ENCODE results near the gene LDLRAD3. TPM values are rescaled to one million over a fixed set of nuclear protein-coding genes. Genes with fewer than 3 reads are reported as not detected.
A peak's percentile ranks its signal among the peaks of the same experiment; 100 is the strongest.

Gene LDLRAD3
- total RNA-seq, 1 donor from 2014 or later: 39.1 TPM

DNA sequence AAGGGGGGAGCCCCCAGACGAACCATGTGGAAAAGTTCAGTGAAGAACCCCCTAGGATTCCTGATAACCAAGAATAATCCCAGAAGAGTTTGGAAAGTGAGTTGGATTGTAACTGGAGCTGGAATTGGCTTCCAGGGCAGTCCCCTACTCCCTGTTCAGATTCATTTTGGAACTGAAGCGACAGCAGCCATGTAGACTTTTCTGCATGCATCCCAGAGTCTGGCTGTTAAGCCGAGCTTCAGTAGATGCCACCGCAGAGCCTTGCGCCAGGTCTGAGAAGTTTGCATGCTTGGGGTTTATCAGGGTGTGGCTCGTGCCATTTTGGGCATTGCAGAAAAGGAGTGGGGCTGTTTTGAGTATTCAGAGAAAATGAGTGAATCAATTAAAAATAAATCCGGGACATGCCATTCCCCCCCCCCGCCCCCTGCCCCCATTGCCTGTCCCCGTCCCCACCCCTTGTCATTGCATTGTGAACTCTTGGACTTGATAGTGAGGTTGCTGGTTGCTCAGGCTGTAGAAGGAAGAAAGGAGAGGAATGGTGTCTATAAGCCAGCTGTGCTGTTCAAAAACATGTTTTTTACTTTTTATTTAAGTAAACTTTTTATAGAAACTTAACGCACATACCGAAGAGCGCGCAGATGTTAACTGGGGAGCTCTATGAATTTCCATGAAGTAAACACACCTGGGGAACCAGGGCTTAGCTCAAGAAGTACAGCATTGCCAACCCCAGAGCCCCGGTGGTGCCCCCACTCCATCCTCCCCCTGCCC lies 71.2 kb downstream of the LDLRAD3 start:
- Mint-ChIP-seq H3K27ac (peak overlapping the region; percentile 86), H3K36me3 (peaks cover 4% of the 10 kb centered on the region), H3K4me3 (no peak overlapping the region), H3K27me3 (ENCODE audit: low read depth) (no peaks in the 10 kb centered on the region), H3K4me1 (peaks cover 61% of the 10 kb centered on the region), H3K9me3 (no peaks in the 10 kb centered on the region)
- no peak for DNase-seq (ENCODE audit: low spot score in 2 of 2, unreplicated experiment in 2 of 2)
- TF ChIP-seq, protein P1, sequence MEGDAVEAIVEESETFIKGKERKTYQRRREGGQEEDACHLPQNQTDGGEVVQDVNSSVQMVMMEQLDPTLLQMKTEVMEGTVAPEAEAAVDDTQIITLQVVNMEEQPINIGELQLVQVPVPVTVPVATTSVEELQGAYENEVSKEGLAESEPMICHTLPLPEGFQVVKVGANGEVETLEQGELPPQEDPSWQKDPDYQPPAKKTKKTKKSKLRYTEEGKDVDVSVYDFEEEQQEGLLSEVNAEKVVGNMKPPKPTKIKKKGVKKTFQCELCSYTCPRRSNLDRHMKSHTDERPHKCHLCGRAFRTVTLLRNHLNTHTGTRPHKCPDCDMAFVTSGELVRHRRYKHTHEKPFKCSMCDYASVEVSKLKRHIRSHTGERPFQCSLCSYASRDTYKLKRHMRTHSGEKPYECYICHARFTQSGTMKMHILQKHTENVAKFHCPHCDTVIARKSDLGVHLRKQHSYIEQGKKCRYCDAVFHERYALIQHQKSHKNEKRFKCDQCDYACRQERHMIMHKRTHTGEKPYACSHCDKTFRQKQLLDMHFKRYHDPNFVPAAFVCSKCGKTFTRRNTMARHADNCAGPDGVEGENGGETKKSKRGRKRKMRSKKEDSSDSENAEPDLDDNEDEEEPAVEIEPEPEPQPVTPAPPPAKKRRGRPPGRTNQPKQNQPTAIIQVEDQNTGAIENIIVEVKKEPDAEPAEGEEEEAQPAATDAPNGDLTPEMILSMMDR (IDR thresholded peaks at IDR 0.05; ENCODE audit: unreplicated experiment): no peak

DNA sequence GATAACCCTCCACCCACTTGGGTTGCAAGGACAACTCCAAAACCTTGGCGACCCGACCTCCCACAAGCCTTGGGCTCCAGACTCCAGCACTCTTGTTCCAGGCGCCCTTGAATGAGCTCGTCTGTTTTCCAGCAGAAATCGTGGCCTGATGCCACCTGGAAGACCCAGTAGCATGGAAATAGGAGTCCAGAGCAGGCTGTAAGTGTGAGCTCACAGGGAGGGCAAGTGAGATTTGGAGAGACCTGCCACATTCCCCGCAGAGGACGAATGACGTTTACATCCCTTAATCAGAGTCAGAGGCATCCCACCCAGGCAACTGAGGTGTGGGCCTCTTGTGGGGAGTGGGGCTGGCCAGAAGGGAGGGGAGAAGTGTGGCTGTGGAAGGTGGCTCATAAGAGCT lies 71.9 kb downstream of the LDLRAD3 start:
- TF ChIP-seq, protein P1 (IDR thresholded peaks at IDR 0.05; ENCODE audit: unreplicated experiment): no peak
- DNase-seq (ENCODE audit: low spot score in 2 of 2, unreplicated experiment in 2 of 2): no peak
- Mint-ChIP-seq H3K4me3 (no peak overlapping the region), H3K27ac (peak overlapping the region; percentile 86), H3K9me3 (no peaks in the 10 kb centered on the region), H3K4me1 (peaks cover 56% of the 10 kb centered on the region), H3K36me3 (peaks cover 4% of the 10 kb centered on the region), H3K27me3 (ENCODE audit: low read depth) (peaks cover 6% of the 10 kb centered on the region)

DNA sequence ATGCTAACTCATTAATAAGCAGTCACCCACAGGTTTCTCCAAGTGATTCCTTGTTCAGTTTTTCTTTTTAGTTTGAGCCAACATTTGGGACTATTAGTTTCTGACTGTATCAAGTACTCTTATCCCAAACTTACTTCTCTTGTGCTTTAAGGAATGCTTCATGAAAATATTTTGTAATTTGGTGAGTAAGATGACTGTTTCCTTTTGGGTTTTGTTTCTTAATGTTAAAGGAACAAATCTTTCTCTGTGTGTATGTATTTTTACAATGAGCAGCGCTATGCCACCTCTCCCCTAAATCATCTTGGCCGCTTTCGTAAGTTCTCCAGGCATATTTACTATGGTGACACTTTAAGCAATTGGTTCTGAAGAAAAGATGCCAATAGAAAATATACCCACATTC lies 72.4 kb downstream of the LDLRAD3 start:
- peaks cover 56% of the 10 kb centered on the region for H3K4me1 Mint-ChIP-seq
- TF ChIP-seq, protein P1 (IDR thresholded peaks at IDR 0.05; ENCODE audit: unreplicated experiment): no peak
- peak overlapping the region; percentile 2 for H3K27ac Mint-ChIP-seq

DNA sequence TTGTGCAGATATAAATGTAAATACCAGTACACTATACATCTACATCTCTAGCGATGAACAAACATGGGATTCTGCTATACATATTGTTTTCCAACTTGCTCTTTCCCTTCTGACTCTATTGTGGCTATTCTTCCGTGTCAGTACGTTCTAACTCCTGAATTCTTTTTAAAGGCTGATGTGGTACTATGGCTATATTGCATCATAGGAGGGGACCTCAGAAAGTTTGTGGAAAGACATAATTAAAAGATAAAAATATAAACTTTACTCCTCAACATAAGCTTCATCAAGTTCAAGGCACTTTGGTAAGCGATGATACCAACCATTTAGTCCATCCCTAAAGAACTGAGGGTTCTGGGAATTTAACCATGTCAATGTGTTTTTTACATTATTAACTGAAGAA lies 72.8 kb downstream of the LDLRAD3 start:
- no peak for DNase-seq (ENCODE audit: low spot score in 2 of 2, unreplicated experiment in 2 of 2)
- peak overlapping the region; percentile 2 for H3K27ac Mint-ChIP-seq
- no peak overlapping the region for H3K4me3 Mint-ChIP-seq
- H3K36me3 Mint-ChIP-seq: peaks cover 4% of the 10 kb centered on the region
- peaks cover 56% of the 10 kb centered on the region for H3K4me1 Mint-ChIP-seq
- H3K9me3 Mint-ChIP-seq: no peaks in the 10 kb centered on the region
- TF ChIP-seq, protein P1 (IDR thresholded peaks at IDR 0.05; ENCODE audit: unreplicated experiment): no peak
- H3K27me3 Mint-ChIP-seq (ENCODE audit: low read depth): peaks cover 12% of the 10 kb centered on the region

More for the DNA sequence above, 72.4 kb downstream of the LDLRAD3 start:
- Mint-ChIP-seq H3K27me3 (ENCODE audit: low read depth) (peaks cover 11% of the 10 kb centered on the region), H3K9me3 (no peaks in the 10 kb centered on the region), H3K36me3 (peaks cover 4% of the 10 kb centered on the region), H3K4me3 (no peak overlapping the region)
- no peak for DNase-seq (ENCODE audit: low spot score in 2 of 2, unreplicated experiment in 2 of 2)

DNA sequence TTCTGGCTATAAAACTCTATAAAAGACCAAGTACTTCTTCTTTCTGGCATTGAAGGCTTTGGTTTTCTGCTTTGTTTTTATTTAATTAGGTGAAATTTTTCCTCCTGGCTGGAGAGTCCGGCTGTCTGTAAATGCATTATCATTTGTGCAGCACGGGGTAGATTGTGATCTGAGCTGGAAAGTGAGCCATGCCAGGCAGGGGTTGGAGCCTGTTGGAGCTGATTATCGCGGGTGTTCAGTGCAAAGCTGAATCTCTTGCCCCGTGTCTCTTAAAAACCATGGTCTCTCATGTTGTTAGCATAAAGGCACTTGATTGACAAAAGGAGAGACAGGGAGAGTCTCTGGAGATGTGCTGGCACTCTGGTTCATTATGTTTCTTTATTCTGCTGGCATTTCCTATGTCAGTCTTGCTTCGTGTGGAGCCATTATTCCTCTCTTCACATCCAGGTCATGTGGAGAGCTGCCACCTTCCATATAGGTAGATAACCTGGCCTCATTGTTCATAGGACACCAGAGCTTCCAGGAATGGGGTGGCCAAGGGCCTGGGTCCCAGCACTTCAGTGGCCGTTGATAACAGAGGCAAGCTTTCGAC lies 75.2 kb downstream of the LDLRAD3 start:
- Mint-ChIP-seq H3K4me3 (no peak overlapping the region), H3K4me1 (peaks cover 53% of the 10 kb centered on the region), H3K27ac (peak overlapping the region; percentile 39), H3K36me3 (peaks cover 4% of the 10 kb centered on the region), H3K27me3 (ENCODE audit: low read depth) (peaks cover 12% of the 10 kb centered on the region), H3K9me3 (no peaks in the 10 kb centered on the region)
- no peak for DNase-seq (ENCODE audit: low spot score in 2 of 2, unreplicated experiment in 2 of 2)
- TF ChIP-seq, protein P1 (IDR thresholded peaks at IDR 0.05; ENCODE audit: unreplicated experiment): no peak
